Left renal pelvis (tissue), 4 donors: ENCODE results near the gene ZNF287. TPM values are rescaled to one million over a fixed set of nuclear protein-coding genes. Genes with fewer than 3 reads are reported as not detected.
"Not testable (repeated sequence)": the region's sequence is repeated elsewhere in the genome, so short reads cannot be mapped to it uniquely, and the experiment has no call there.

Experiments
- DNase-seq, 4 donors: peaks; one replicate each; pipeline ENCODE4 v3.0.0-alpha.2; 2013; ENCODE audit warnings: low read depth in 4 of 4, low spot score in 3 of 4
- polyA plus RNA-seq, 4 donors: library from polyadenylated mRNA; unstranded; fragments of 120-200 nt; gene quantifications; one replicate each; pipeline ENCODE4 v1.2.1, GENCODE V29; 2013; ENCODE audit not compliant: insufficient read length in 4 of 4

The ZNF287 gene
- 10 to 100 TPM in 3 of 4 donors, 1 to 10 TPM in 1; 9.8 to 12.4 (median 10.8) TPM for polyA plus RNA-seq

GRCh38 chr17:16568541-16569357, at the start of gene ZNF287:
Gene ZNF287 (minus strand): TSS chr17:16569204. CDS start chr17:16567731, 1,473 bp downstream.
- peak; percentile 76 to 82 (median 81) for DNase-seq

GRCh38 chr17:16617481-16618060, 48.6 kb upstream of the ZNF287 start:
- DNase-seq = no peak

GRCh38 chr17:16599537-16599936, 30.5 kb upstream of the ZNF287 start:
- no peak for DNase-seq

DNA sequence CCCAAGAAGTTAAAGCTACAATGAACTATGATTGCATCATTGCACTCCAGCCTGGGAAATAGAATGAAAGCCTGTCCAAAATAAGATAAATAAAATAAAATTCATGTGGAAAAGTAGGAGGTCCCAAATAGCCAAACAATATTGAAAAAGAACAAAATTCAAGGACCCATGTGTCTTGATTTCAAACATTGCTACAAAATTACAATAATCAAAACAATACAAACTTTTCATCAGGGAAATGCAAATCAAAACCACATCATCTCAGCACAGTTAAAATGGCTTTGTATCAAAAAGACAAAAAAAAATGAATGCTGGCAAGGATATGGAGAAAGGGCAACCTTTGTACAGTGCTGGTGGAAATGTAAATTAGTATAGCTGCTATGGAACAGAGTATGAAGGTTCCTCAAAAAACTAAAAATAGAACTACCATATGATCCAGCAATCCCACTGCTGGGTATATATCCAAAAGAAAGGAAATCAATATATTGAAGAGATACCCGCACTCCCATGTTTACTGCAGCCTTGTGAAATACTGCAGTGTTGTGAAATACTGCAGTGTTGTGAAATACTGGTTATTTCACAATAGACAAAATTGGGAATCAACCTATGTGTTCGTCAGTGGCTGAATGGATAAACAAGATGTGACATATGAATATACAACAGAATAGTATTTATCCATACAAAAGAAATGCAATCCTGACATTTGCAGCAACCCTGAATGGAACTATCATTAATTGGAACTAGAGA, 24.5 kb upstream of the ZNF287 start:
- no peak for DNase-seq

GRCh38 chr17:16589097-16589969, 20.3 kb upstream of the ZNF287 start:
- DNase-seq = peak; percentile 70 to 78 (median 74)

GRCh38 chr17:16585796-16586195, 16.8 kb upstream of the ZNF287 start:
- no peak for DNase-seq

DNA sequence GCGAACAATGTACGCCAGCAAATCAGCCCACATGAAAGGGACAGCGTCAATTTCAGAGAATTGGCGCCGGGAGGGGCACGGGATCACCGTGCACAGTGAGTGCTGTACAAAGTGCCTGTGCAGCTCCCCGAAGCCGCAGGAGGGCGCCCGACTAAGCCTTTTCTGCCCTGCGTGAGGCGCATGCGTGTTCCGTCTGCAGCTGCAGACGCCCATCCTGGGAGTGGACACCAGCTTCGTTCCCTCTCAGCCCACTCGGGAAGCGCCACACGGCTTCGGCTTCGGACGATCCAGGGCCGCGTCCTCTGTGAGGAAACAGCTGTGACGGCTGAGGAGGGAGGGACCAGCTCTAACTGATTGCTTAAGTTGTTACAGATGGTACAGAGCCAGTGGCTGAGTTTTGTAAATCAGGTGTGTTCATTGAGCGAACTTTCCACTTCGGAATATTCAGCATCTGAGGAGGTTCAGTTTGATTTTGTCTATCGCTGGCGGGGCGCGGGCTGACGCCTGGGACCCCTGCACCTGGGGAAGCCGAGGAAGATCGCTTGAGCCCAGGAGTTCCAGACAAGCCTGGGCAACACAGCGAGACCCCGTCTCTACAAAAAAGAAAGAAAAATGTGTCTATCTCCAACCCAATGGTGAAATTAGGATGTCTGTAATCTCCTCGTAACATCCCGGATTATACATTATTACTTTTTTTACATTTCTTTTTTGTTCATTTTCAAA, 15.4 kb upstream of the ZNF287 start:
- DNase-seq = peak; percentile 75 to 81 (median 78)

DNA sequence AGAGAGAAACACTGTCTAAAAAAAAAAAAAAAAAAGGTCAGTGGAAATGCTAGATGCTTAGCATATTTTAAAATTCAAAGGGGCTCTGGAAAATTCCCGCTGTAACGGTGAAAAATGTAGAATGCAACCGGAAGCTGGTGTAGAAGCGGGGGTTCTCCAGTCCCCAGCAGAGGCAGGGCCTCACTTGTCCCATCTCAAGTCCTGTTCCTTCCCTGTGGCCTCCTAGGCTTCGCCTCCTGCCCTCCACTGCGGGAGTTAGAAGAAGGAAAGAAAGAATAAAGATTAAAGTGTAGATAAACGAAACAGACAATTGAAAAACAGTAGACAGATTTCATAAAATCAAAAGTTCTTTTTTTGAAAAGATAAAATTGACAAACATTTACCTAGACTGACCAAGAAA, 14.8 kb upstream of the ZNF287 start:
- no peak for DNase-seq

DNA sequence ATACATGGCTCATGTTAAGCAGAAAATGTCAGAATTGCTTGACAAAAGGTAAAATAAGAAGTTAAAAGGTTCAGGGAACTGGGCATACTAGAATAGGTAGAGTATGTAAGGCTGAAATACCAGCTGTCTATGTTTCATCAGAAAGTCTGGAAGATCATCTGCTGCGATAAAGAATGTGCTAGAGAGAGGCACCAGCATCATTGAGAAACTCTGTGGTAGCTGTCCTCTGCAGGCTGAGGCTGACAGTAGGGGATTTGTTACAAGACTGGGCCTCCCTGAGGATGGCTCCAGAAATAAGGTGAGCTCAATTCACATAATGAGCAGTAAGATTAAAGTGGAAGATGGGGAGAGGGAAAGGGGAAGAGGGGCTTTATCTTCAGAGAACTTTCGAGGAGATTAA, 4.5 kb upstream of the ZNF287 start:
- no peak for DNase-seq

- no peak for DNase-seq
Measured at GRCh38 chr17:16569358-16569712, 331 bp upstream of the ZNF287 start.

DNA sequence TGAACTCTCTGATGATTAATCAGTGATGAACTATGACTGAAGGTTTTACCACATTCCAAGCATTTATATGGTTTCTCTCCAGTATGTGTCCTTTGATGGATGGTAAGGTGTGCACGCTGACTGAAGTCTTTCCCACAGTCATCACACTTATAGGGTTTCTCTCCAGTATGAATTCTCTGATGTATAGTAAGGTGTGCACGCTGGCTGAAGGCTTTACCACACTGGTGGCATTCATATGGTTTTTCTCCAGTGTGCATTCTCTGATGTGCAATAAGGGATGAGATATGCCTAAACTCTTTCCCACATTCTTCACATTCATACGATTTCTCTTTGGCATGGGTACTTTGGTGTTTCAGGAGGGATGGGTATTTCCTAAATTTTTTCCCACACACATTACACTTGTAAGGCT, 16.4 kb downstream of the ZNF287 start:
- no peak for DNase-seq

DNA sequence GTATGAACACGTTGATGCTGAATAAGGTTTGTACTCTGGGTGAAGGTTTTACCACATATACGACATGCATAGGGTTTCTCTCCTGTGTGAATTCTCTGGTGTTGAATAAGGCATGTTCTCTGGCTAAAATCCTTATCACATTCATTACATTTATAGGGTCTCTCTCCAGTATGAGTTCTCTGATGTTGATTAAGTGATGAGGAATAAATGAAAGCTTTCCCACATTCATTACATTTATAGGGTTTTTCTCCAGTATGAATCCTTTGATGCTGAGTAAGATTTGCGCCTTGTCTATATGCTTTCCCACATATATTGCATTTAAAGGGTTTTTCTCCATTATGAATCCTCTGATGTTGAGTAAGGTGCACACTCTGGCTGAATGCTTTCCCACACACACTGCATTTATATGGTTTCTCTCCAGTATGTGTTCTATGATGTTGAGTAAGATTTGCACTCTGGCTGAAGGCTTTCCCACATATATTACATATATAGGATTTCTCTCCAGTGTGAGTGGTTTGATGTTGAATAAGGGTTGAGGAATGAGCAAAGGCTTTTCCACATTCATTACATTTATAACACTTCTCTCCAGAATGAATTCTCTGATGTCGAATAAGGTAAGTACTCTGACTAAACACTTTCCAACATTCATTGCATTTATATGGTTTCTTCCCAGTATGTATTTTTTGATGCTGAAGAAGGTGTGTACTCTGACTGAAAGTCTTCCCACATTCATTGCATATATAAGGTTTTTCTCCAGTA, 16.9 kb downstream of the ZNF287 start:
- DNase-seq = no peak

- no peak for DNase-seq
Measured at GRCh38 chr17:16537130-16537458, 31.9 kb downstream of the ZNF287 start.

GRCh38 chr17:16534236-16534635, 34.8 kb downstream of the ZNF287 start:
- DNase-seq = no peak

GRCh38 chr17:16529906-16530305, 39.1 kb downstream of the ZNF287 start:
- no peak for DNase-seq

DNA sequence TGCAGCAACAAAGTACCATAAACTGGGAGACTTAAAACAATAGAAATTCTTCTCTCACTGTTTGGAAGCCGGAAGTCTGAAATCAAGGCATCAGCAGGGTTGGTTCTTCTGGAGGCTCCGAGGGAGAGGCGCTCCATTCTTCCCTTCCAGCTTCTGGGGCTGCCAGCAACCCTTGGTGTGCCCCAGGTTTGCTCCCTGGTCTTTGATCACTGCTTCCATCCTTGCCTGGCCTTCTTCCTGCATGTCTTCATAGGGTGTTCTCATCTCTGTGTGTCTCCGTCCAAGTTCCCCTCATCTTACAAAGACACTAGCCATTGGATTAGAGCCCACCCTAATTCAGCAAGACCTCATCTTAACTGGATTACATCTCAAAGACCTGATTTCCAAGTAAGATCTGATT, 41.7 kb downstream of the ZNF287 start:
- DNase-seq = no peak

DNA sequence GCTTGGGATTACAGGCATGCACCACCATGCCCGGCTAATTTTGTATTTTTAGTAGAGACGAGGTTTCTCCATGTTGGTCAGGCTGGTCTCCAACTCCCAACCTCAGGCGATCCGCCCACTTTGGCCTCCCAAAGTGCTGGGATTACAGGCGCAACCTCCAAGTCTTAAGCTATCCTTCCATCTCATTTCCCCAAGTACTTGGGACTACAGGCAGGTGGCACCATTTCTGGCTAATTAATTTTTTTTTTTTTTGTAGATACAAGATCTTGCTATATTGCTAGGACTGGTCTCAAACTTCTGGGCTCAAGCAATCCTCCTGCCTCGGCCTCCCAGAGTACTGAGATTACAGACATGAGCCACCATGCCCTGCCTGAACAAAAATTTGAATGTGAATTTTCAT, 43.4 kb downstream of the ZNF287 start:
- DNase-seq = not testable (repeated sequence)

GRCh38 chr17:16521070-16521727, 47.8 kb downstream of the ZNF287 start:
- peak; percentile 50 to 80 (median 69) for DNase-seq

DNA sequence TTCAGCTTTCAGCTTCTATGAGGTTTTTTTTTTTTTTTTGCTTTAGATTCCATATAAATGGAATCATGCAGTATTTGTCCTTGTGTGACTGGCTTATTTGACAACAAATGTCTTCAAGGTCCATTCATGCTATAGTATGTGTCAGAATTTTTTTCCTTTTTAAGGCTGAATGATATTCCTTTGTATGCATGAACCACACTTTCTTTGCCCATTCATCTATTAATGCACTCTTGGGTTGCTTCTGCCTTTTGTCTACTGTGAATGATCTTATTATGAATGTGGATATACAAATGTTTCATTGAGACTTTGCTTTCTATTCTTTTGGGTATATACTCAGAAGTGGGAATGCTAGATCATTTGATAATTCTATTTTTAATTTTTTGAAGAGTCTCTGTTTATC, 50.0 kb downstream of the ZNF287 start:
- no peak for DNase-seq
